Adipocyte (in vitro differentiated cells): ENCODE results near the gene HAND1.

Experiments used
- DNase-seq: peaks from one replicate; pipeline ENCODE4 v3.0.0-alpha.2; 2015; ENCODE audit warnings: low read depth
- H3K27me3 ChIP-seq: replicated peaks from 2 replicates; pipeline ENCODE4 v1.7.0; 2013; ENCODE audit warnings: mild to moderate bottlenecking, low read length, moderate library complexity; ENCODE audit not compliant: control insufficient read depth, insufficient read depth
- H3K36me3 ChIP-seq: 2 replicates; pipeline ENCODE4 v1.7.0; 2013; ENCODE audit warnings: low read length, mild to moderate bottlenecking, moderate library complexity; ENCODE audit not compliant: control insufficient read depth, insufficient read depth, severe bottlenecking
- H3K4me1 ChIP-seq: 2 replicates; pipeline ENCODE4 v1.7.0; 2013; ENCODE audit warnings: mild to moderate bottlenecking, low read length, moderate library complexity; ENCODE audit not compliant: control insufficient read depth, insufficient read depth
- H3K4me3 ChIP-seq: 2 replicates; pipeline ENCODE4 v1.7.0; 2013; ENCODE audit warnings: mild to moderate bottlenecking, low read length, moderate library complexity
- H3K9ac ChIP-seq: 2 replicates; pipeline ENCODE4 v1.7.0; 2013; ENCODE audit warnings: mild to moderate bottlenecking, low read length, moderate library complexity
- H3K9me3 ChIP-seq: 2 replicates; pipeline ENCODE4 v1.7.0; 2013; ENCODE audit warnings: mild to moderate bottlenecking, low read length, moderate library complexity; ENCODE audit not compliant: control insufficient read depth

Gene HAND1

DNA sequence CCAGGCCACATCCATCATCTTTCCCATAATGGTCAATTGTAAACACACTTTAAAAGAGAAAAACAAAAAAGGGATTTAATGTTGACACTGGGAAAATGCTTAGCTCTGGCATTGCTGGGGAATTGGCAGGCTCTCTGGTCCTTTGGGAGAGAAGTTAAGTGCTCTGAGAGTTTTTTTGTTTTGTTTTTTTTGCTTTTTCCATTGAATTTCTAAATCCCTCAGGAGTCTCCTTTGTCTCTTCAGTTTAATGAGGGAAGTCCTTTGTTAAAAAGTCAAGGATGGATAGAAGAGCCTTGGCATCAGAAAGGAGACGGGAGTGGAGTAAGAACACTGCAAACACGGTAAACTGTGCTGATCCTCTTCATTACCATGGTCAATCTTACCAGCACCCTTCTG, 7.1 kb upstream of the HAND1 start:
- peaks cover 95% of the 10 kb centered on the region for H3K27me3 ChIP-seq
- H3K9me3 ChIP-seq: peaks cover 9% of the 10 kb centered on the region
- no peak overlapping the region for H3K4me3 ChIP-seq
- H3K9ac ChIP-seq: no peak overlapping the region
- H3K36me3 ChIP-seq: no peaks in the 10 kb centered on the region
- no peaks in the 10 kb centered on the region for H3K4me1 ChIP-seq
- DNase-seq: no peak

DNA sequence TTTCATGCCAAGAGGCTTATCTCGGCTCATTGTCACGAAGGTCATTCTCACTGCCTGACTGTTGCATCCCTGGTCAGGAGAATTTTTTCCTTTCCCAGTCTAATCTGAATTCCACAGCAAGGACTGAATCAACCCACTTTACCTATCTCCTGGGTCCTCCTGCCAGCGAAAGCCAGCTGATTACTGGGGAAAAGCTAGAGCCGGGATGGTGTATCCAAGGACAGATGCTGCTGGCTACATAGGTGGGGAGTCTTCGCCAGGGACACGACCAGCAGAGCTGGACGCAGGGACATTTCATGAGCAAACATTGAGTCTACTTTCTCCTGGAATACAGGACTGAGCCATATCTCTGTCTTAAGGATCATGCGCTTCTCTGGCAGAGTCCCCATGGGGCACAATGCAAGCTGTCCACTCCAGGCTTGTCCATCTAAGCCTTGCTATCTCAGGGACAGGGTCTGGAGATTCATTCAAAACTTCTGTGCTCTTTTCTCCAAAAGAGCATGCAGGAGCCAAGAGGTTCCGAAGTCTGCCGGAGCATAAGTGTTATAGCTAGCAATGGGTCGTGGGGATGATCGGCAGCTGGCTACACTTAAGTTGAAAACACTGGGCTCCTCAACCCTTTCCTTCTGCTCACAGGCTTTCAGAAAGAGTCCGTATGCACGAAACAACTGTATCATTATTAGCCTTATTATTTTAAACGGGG, 6.5 kb upstream of the HAND1 start:
- H3K4me3 ChIP-seq: no peak overlapping the region
- peaks cover 95% of the 10 kb centered on the region for H3K27me3 ChIP-seq
- no peak for DNase-seq
- no peak overlapping the region for H3K9ac ChIP-seq
- H3K36me3 ChIP-seq: no peaks in the 10 kb centered on the region
- H3K9me3 ChIP-seq: peaks cover 9% of the 10 kb centered on the region
- H3K4me1 ChIP-seq: no peaks in the 10 kb centered on the region

DNA sequence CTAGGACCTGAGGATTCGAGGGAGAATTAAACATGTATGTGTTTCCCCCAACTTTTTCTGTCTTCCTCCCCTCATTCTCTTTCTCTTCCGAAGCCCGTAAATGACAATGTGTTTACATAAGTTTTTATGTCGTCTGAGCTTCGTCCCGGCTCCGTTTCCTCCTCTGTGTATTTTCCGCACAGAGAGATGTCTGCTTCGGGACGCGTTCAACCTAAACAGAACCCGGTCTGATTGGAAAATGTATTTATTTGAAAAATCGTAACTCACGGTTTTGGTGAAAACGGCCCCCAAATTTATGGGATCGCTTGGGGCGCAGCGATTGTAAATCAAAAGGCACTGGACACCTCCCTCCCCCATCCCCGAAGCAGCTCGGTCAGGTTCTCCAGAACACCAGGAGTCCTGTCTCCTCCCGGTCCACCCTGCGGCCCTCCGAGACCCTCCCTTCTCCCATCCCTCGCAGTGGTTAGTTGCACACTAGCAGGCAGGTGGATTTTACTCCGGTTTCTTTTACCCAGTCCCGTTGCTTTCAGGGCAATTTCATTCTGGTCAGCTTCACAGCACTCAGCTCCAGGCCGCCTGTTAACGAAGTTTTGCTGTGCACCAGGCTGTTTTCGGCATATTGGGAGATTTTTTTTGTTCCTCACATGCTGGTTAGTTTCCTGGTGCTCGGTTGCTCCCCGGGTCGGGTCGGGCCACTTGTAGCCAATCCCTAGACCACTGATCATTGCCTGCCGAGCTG, 5.8 kb upstream of the HAND1 start:
- peaks cover 9% of the 10 kb centered on the region for H3K9me3 ChIP-seq
- no peaks in the 10 kb centered on the region for H3K4me1 ChIP-seq
- no peak overlapping the region for H3K9ac ChIP-seq
- H3K36me3 ChIP-seq: no peaks in the 10 kb centered on the region
- peaks cover 95% of the 10 kb centered on the region for H3K27me3 ChIP-seq
- no peak overlapping the region for H3K4me3 ChIP-seq
- no peak for DNase-seq

DNA sequence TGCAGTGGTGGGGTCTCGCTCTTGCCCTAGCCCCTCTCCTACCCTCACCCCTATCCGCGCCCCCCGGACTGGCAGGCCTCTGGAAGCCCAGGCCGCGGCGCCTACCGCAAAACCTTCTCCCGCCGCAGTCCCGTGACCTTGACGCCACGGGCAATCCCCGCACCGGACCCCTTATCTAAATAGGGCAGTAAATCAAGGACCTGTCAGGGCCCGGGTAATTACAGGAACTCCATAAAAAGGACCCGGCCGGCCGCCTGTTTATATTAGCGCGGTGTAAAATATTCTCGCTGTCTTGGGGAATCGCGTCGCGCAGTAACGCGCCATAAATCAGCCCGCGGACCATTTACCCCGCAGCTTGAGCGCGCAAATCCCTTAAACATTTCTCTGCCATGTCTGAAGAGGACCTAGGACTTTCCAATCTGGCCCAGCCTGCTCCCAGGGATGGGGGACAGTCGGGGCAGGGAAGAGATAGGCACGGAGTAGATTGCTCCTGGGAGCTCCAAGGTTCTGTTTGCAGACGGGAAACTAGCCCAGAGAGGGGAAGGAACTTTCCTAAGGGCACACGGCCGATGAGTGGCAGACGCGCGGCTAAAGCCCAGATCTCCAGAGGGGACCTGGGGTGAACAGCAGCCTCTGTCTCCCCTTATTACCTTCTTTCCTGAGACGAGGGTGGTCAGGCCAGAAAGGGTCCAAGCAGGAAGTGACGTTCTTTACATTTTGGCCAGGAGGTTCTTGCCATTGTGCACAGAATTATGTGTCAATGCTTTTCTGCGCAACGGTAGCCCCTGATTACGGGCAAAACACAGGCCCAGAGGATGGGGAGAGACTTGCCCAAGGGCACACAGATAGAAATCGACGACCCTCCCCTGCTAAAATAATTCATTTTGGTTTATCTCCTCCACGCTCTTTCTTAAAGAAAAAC, 4.8 kb upstream of the HAND1 start:
- Histone ChIP-seq H3K9me3 (peaks cover 9% of the 10 kb centered on the region), H3K4me1 (no peaks in the 10 kb centered on the region), H3K27me3 (peaks cover 91% of the 10 kb centered on the region), H3K9ac (no peak overlapping the region), H3K4me3 (no peak overlapping the region), H3K36me3 (no peaks in the 10 kb centered on the region)
- DNase-seq: no peak

DNA sequence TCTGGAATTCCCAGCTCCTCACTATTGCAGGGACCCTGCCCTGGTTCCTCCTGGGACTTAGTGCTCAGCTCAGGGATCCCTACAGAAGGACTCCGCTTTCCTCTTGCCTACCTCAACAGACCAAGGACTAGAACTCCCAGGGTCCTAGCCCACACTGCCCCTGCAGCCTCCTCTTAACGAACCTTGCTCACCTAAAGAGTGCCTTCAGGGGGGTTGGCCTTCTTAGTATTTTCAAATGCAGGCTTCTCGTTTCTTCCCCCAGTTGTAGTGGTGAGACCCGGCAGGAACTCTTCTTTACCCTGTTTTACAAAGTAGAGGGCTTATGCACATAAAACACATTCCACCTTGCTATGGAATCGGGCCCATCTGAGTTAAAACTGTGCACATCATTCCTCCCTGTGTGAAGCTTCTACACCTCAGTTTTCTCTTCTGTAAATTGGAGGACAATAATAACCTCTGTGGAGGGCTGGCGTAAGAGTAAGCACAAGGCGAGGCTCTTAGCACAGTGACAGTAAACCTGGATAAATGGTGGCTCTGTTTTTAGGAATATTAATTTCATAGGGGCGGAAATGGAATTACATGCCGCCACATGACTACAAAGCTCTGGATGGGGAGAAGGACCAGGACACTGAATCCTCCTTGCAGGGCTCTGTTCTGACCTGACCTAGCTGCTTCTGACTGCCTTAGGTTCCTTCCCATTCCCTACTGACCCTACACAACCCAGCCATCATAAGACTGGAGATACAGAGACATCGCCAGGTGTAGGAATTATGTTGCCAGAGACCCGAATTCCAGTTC, 3.8 kb upstream of the HAND1 start:
- peaks cover 88% of the 10 kb centered on the region for H3K27me3 ChIP-seq
- no peak overlapping the region for H3K4me3 ChIP-seq
- no peaks in the 10 kb centered on the region for H3K36me3 ChIP-seq
- no peaks in the 10 kb centered on the region for H3K4me1 ChIP-seq
- no peak for DNase-seq
- H3K9me3 ChIP-seq: peaks cover 9% of the 10 kb centered on the region
- no peak overlapping the region for H3K9ac ChIP-seq

DNA sequence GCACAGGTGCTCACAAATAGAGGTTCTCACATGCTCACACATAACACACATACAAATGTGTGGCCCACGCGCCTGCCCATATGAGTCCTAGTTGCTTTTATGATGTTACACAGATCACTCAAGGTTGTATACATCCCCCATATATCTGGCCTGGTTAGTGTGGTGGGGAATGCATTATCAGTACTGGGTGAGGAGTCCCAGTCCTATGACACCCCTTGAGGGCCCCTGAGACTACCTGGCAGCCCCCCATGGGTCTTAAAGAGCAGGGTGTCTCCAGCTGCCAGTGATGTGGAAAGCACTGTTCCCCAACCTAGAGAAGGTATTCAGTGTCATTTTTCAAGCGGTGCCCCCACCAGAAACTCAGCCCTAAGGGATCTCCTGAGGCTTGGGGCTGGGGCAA, 2.8 kb upstream of the HAND1 start:
- H3K27me3 ChIP-seq: peaks cover 88% of the 10 kb centered on the region
- H3K9ac ChIP-seq: no peak overlapping the region
- no peak for DNase-seq
- no peaks in the 10 kb centered on the region for H3K4me1 ChIP-seq
- H3K36me3 ChIP-seq: no peaks in the 10 kb centered on the region
- peaks cover 9% of the 10 kb centered on the region for H3K9me3 ChIP-seq
- no peak overlapping the region for H3K4me3 ChIP-seq

DNA sequence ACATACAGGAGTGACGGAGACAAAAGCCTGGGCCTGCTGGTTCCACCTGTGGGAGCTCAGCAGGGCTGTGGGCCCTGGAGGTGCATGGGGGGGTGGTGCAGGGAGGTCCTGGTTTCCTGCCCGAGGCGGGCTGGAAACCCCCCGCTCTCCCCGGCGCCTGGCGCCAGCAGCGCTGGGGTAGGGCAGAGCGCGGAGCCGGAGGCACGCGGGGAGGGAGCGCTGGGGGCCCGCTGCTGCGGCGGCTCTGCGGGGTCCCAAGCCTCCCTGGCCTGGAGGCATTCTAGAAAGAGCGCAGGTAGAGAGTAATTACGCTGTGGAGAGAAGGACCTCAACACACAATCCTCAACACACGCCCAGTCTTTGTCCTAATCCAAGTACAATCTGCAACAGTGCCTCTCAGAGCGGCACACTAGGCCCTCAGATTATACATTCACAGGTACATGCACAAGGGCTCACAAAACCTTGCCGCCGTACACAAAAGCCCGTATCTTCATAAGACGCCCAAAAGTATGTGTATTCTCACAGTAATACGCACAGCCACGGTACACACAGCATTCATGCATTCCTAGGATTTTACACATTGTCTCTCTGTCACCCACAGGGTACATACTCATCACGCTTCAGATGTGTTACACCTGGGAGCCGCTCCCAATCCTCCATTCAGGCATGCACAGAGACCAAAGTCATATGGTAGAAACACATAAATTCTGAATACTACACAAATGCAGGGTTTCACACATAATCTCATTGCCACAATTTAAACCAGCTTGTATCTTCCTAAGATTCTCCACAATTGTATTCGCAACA, 2.1 kb upstream of the HAND1 start:
- H3K9me3 ChIP-seq: peaks cover 9% of the 10 kb centered on the region
- no peak overlapping the region for H3K9ac ChIP-seq
- H3K36me3 ChIP-seq: no peaks in the 10 kb centered on the region
- peaks cover 88% of the 10 kb centered on the region for H3K27me3 ChIP-seq
- no peak overlapping the region for H3K4me3 ChIP-seq
- H3K4me1 ChIP-seq: no peaks in the 10 kb centered on the region
- DNase-seq: no peak

DNA sequence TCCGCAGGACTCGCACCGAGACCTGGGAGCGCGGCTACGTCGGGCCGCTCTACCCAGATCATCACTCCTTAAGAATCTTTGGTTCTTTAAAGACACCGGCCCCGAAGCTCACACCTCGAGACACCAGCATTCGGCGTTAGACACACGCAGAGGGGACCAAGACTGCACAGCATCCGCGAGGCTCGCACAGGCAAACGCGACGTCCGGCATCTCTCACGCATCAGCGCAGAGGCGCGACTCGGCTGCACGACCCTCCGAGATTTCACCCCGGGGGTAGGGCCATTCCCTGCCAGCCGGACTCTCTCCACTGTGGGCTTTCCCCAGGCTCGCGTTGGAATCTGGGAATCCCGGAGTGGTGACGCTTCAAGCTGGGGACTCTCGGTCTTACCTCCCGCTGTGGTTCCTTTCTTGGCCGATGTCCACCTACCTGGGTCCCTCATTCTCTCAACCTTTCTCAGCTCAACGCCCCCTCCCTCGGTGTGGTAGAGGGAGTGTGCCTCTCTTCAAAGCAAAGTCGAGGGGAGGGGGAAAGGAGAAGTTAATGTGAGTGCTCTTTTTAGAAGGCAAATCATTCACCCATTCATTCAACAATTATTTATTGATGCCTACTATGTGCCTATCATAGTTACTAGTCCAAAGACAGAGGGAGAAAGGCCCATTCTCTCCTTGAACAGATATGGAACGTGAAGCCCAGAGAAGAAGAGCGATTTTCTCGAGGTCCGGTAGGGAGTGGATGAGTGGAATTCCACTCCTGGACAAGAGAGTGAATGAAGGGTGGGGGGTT, 1.3 kb upstream of the HAND1 start:
- Histone ChIP-seq H3K9me3 (peaks cover 9% of the 10 kb centered on the region), H3K36me3 (no peaks in the 10 kb centered on the region), H3K27me3 (peaks cover 89% of the 10 kb centered on the region), H3K4me3 (no peak overlapping the region), H3K4me1 (no peaks in the 10 kb centered on the region), H3K9ac (no peak overlapping the region)
- no peak for DNase-seq

DNA sequence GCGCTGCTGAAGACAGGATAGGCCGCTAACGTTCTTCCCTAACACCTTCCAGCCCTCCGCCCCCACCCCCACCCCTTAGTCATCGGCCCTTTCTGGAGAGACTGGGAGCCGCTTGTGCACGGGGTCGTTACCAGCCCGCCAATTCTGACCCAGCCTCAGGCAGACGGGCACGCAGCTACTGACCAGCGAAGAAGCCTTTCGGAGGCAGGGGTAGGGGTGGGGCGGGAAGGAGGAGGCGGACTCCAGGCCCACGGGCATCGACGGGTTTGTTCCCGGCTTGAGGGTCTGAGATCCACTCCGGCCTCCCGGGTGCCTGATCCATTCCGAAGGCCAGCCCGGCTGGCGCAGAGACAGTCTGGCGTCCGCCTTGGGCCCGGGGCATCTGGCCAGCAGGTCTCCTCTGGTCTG, 729 bp upstream of the HAND1 start:
- Histone ChIP-seq H3K36me3 (no peaks in the 10 kb centered on the region), H3K9me3 (peaks cover 9% of the 10 kb centered on the region), H3K4me1 (no peaks in the 10 kb centered on the region), H3K9ac (no peak overlapping the region), H3K4me3 (no peak overlapping the region), H3K27me3 (peaks cover 89% of the 10 kb centered on the region)
- no peak for DNase-seq
